Vagina (tissue), 2 donors: ENCODE results near the gene SGSM1. TPM values are rescaled to one million over a fixed set of nuclear protein-coding genes. Genes with fewer than 3 reads are reported as not detected.

Experiments
- DNase-seq, 2 donors: peaks; one replicate each; pipeline ENCODE4 v3.0.0-alpha.2; 2017; ENCODE audit errors: extremely low spot score in 2 of 2
- H3K27ac ChIP-seq: fragments of 200-600 bp; sonication (generic); one replicate; pipeline ENCODE4 v1.5.1; 2019
- H3K27me3 ChIP-seq: fragments of 200-600 bp; sonication (generic); one replicate; pipeline ENCODE4 v1.5.1; 2019
- H3K36me3 ChIP-seq, 2 donors: fragments of 200-600 bp; sonication (generic); one replicate each; pipeline ENCODE4 v1.5.1; 2017 to 2019
- H3K4me1 ChIP-seq: fragments of 200-600 bp; sonication (generic); one replicate; pipeline ENCODE4 v1.5.1; 2019
- H3K4me3 ChIP-seq, 2 donors: fragments of 200-600 bp; sonication (generic); 1 replicate in 1 of 2; 2 replicates in 1 of 2; pipeline ENCODE4 v1.5.1; 2016 to 2019
- H3K9me3 ChIP-seq: fragments of 200-600 bp; sonication (generic); one replicate; pipeline ENCODE4 v1.5.1; 2019
- CTCF ChIP-seq, 3 experiments: fragments of 450-650 bp in 2 of 3; fragments of 200-600 bp in 1 of 3; sonication (generic) in 1 of 3; IDR thresholded peaks; one replicate each; pipeline ENCODE4 v1.5.1; 2017 to 2019; ENCODE audit warnings: antibody characterized with exemption in 3 of 3, mild to moderate bottlenecking in 2 of 3, moderate library complexity in 2 of 3
- POLR2A ChIP-seq, 2 donors: fragments of 450-650 bp; IDR thresholded peaks; one replicate each; pipeline ENCODE4 v1.6.1; 2017; ENCODE audit warnings: antibody characterized with exemption in 2 of 2, mild to moderate bottlenecking in 2 of 2, moderate library complexity in 2 of 2
- POLR2AphosphoS5 ChIP-seq, 2 donors: sonication (generic); formaldehyde crosslinking; IDR thresholded peaks; one replicate each; pipeline ENCODE4 v1.9.0; 2017; ENCODE audit warnings: antibody characterized with exemption in 2 of 2, mild to moderate bottlenecking in 2 of 2, low read depth in 1 of 2; ENCODE audit not compliant: insufficient read depth in 1 of 2
- intact Hi-C: fragments of 100-400 bp; cut with DNase I; formaldehyde crosslinking; loops from one replicate; pipeline ENCODE4 v1.15.1; 2023
- total RNA-seq: library from RNA; depleted of rRNA; stranded (reverse); fragments of >200 nt; gene quantifications from one replicate; pipeline ENCODE4 v1.2.3, GENCODE V29; 2016

Gene SGSM1
- total RNA-seq, 1 donor from 2014 or later, result 2.9 TPM

GRCh38 chr22:24843048-24843447 is 37.0 kb downstream of the SGSM1 start:
- H3K27ac ChIP-seq, result no peak overlapping the region
- no peaks in the 10 kb centered on the region for H3K9me3 ChIP-seq
- TF ChIP-seq CTCF (IDR thresholded peaks at IDR 0.05) (no peak), POLR2A (IDR thresholded peaks at IDR 0.05) (no peak), POLR2AphosphoS5 (IDR thresholded peaks at IDR 0.05; ENCODE audit: insufficient read depth in 1 of 2, low read depth in 1 of 2) (no peak)
- H3K36me3 ChIP-seq, result no peaks in the 10 kb centered on the region
- DNase-seq, result no peak
- H3K4me1 ChIP-seq, result no peaks in the 10 kb centered on the region
- intact Hi-C loops, result no loop called here
- H3K4me3 ChIP-seq, result no peak overlapping the region
- no peaks in the 10 kb centered on the region for H3K27me3 ChIP-seq

- no peaks in the 10 kb centered on the region for H3K4me1 ChIP-seq
- H3K9me3 ChIP-seq, result no peaks in the 10 kb centered on the region
- H3K27me3 ChIP-seq, result no peaks in the 10 kb centered on the region
- no peak overlapping the region for H3K27ac ChIP-seq
- H3K36me3 ChIP-seq, result no peaks in the 10 kb centered on the region
- DNase-seq, result no peak
- H3K4me3 ChIP-seq, result no peak overlapping the region
- intact Hi-C loops, result no loop called here
- TF ChIP-seq POLR2AphosphoS5 (IDR thresholded peaks at IDR 0.05; ENCODE audit: insufficient read depth in 1 of 2, low read depth in 1 of 2), result no peak
- no peak for TF ChIP-seq POLR2A (IDR thresholded peaks at IDR 0.05)
- TF ChIP-seq CTCF (IDR thresholded peaks at IDR 0.05), result no peak
Observed at GRCh38 chr22:24845041-24845898, 39.3 kb downstream of the SGSM1 start.

DNA sequence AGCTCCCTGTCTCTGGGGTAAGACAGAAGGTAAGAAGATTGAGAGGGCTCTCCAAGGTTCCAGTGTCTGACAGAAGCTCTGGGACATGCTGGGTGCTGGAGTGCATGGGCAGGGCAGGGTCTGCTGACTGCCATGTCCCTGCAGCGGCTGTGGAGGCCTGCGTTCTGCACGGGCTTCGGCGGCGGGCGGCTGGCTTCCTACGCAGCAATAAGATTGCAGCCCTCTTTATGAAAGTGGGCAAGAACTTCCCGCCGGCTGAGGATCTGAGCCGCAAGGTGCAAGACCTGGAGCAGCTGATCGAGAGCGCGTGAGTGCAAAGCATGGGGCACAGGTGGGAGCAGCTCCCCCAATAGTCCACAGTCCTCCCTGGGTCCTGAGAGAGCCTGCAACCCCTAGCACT is 41.5 kb downstream of the SGSM1 start:
- intact Hi-C loops, result no loop called here

DNA sequence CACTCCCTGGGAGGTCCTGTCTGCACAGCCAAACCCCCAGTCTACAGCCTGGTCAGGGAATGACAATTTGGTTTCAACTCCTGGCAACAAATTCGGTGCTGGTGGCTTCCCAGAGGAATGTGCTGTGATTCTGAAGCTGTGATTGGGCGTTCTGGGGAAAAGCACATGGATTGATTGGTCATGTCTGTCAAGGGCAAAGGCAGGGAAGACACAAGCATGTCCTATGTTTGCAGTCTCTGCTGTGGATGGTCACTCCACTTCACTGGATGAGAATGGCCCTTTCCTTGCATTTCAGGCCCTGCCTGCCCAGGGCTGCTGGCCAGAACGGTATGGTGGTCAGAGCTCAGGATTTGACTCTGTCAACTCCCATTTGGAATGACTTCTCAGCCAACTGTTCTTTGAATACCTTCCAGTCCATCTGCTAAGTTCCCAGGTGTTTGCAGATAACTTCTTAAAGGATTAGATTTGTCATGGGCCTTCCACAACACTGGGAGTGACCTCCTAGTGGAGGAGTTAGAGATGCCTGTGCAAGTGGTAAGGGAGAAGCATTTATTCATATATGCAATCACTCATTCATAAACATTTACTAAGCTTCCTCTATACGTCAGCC is 42.7 kb downstream of the SGSM1 start:
- Histone ChIP-seq H3K4me3 (no peak overlapping the region), H3K4me1 (no peaks in the 10 kb centered on the region), H3K27ac (no peak overlapping the region), H3K9me3 (no peaks in the 10 kb centered on the region), H3K27me3 (no peaks in the 10 kb centered on the region), H3K36me3 (no peaks in the 10 kb centered on the region)
- intact Hi-C loops, result no loop called here
- TF ChIP-seq POLR2A (IDR thresholded peaks at IDR 0.05), result no peak
- no peak for TF ChIP-seq CTCF (IDR thresholded peaks at IDR 0.05)
- no peak for TF ChIP-seq POLR2AphosphoS5 (IDR thresholded peaks at IDR 0.05; ENCODE audit: insufficient read depth in 1 of 2, low read depth in 1 of 2)
- DNase-seq, result no peak

More for the DNA sequence above, 41.5 kb downstream of the SGSM1 start:
- no peaks in the 10 kb centered on the region for H3K36me3 ChIP-seq
- no peaks in the 10 kb centered on the region for H3K4me1 ChIP-seq
- no peak overlapping the region for H3K4me3 ChIP-seq
- DNase-seq, result no peak
- no peak overlapping the region for H3K27ac ChIP-seq
- H3K9me3 ChIP-seq, result no peaks in the 10 kb centered on the region
- H3K27me3 ChIP-seq, result no peaks in the 10 kb centered on the region
- TF ChIP-seq POLR2A (IDR thresholded peaks at IDR 0.05), result no peak
- TF ChIP-seq CTCF (IDR thresholded peaks at IDR 0.05), result no peak
- TF ChIP-seq POLR2AphosphoS5 (IDR thresholded peaks at IDR 0.05; ENCODE audit: insufficient read depth in 1 of 2, low read depth in 1 of 2), result no peak

GRCh38 chr22:24855794-24856193 is 49.8 kb downstream of the SGSM1 start:
- Histone ChIP-seq H3K27me3 (no peaks in the 10 kb centered on the region), H3K27ac (no peak overlapping the region), H3K36me3 (no peaks in the 10 kb centered on the region), H3K4me3 (no peak overlapping the region), H3K9me3 (no peaks in the 10 kb centered on the region), H3K4me1 (no peaks in the 10 kb centered on the region)
- intact Hi-C loops, result no loop called here
- DNase-seq, result no peak
- TF ChIP-seq CTCF (IDR thresholded peaks at IDR 0.05), result no peak
- TF ChIP-seq POLR2A (IDR thresholded peaks at IDR 0.05), result no peak
- no peak for TF ChIP-seq POLR2AphosphoS5 (IDR thresholded peaks at IDR 0.05; ENCODE audit: insufficient read depth in 1 of 2, low read depth in 1 of 2)
